Mesenchymal stem cell (in vitro differentiated cells and primary cell): Measurements from ENCODE around the gene IL12A.

Experiments used
- DNase-seq: peaks from one replicate; pipeline ENCODE4 v3.0.0-alpha.2; 2013
- H2AFZ ChIP-seq: one replicate; pipeline ENCODE4 v1.6.1; 2013; ENCODE audit warnings: low read depth, mild to moderate bottlenecking, control low read depth, inconsistent platforms, low read length, moderate library complexity
- H2AK5ac ChIP-seq: 2 replicates; pipeline ENCODE4 v1.6.1; 2013; ENCODE audit warnings: low read length, moderate library complexity, mild to moderate bottlenecking, inconsistent platforms; ENCODE audit not compliant: severe bottlenecking
- H2BK120ac ChIP-seq: one replicate; pipeline ENCODE4 v1.6.1; 2013; ENCODE audit warnings: low read depth, mild to moderate bottlenecking, inconsistent platforms, low read length, moderate library complexity
- H2BK12ac ChIP-seq, 2 experiments: one replicate each; pipeline ENCODE4 v1.6.1; 2013; ENCODE audit warnings: inconsistent platforms in 2 of 2, low read length in 2 of 2, mild to moderate bottlenecking in 2 of 2, moderate library complexity in 2 of 2, control low read depth in 1 of 2
- H2BK15ac ChIP-seq: one replicate; pipeline ENCODE4 v1.6.1; 2013; ENCODE audit warnings: mild to moderate bottlenecking, low read depth, inconsistent platforms; ENCODE audit not compliant: poor library complexity, severe bottlenecking
- H2BK5ac ChIP-seq: 2 replicates; pipeline ENCODE4 v1.6.1; 2013; ENCODE audit warnings: low read depth, mild to moderate bottlenecking, low read length, control low read depth, inconsistent platforms; ENCODE audit not compliant: poor library complexity, severe bottlenecking
- H3K14ac ChIP-seq, 2 experiments: one replicate each; pipeline ENCODE4 v1.6.1; 2013; ENCODE audit warnings: inconsistent platforms in 2 of 2, low read length in 2 of 2, control low read depth in 1 of 2, mild to moderate bottlenecking in 1 of 2, moderate library complexity in 1 of 2
- H3K18ac ChIP-seq, 2 experiments: one replicate each; pipeline ENCODE4 v1.6.1; 2013; ENCODE audit warnings: inconsistent platforms in 2 of 2, low read length in 2 of 2, control low read depth in 1 of 2, low read depth in 1 of 2, mild to moderate bottlenecking in 1 of 2
- H3K23ac ChIP-seq, 2 experiments: one replicate each; pipeline ENCODE4 v1.6.1; 2013; ENCODE audit warnings: inconsistent platforms in 2 of 2, low read length in 2 of 2, mild to moderate bottlenecking in 2 of 2, moderate library complexity in 2 of 2, control low read depth in 1 of 2
- H3K27ac ChIP-seq: 2 replicates; pipeline ENCODE4 v1.5.1; 2013; ENCODE audit warnings: mild to moderate bottlenecking, moderate library complexity, low read length, control low read depth, inconsistent platforms; ENCODE audit not compliant: poor library complexity, severe bottlenecking
- H3K27me3 ChIP-seq, 2 experiments: 2 replicates each; pipeline versions ENCODE4 v1.6.1 to v1.7.0; 2013; ENCODE audit warnings: low read length in 2 of 2, mild to moderate bottlenecking in 2 of 2, moderate library complexity in 2 of 2, control low read depth in 1 of 2, inconsistent platforms in 1 of 2; ENCODE audit not compliant: control insufficient read depth in 1 of 2, insufficient read depth in 1 of 2
- H3K36me3 ChIP-seq, 2 experiments: 2 replicates each; pipeline versions ENCODE4 v1.6.1 to v1.7.0; 2013; ENCODE audit warnings: low read length in 2 of 2, control low read depth in 1 of 2, inconsistent platforms in 1 of 2, low read depth in 1 of 2, mild to moderate bottlenecking in 1 of 2; ENCODE audit not compliant: insufficient read depth in 2 of 2, control insufficient read depth in 1 of 2
- H3K4ac ChIP-seq, 2 experiments: one replicate each; pipeline ENCODE4 v1.6.1; 2013; ENCODE audit warnings: inconsistent platforms in 2 of 2, low read length in 2 of 2, mild to moderate bottlenecking in 2 of 2, moderate library complexity in 2 of 2, control low read depth in 1 of 2, low read depth in 1 of 2
- H3K4me1 ChIP-seq: 2 replicates; pipeline ENCODE4 v1.6.1; 2013; ENCODE audit warnings: low read depth, low read length, control low read depth; ENCODE audit not compliant: control insufficient read depth, insufficient read depth
- H3K4me2 ChIP-seq: 2 replicates; pipeline ENCODE4 v1.6.1; 2013; ENCODE audit warnings: low read length, mild to moderate bottlenecking, inconsistent platforms; ENCODE audit not compliant: poor library complexity, severe bottlenecking
- H3K4me3 ChIP-seq, 2 experiments: 2 replicates each; pipeline versions ENCODE4 v1.5.1 to v1.7.0; 2013; ENCODE audit warnings: low read length in 2 of 2, mild to moderate bottlenecking in 2 of 2, control low read depth in 1 of 2, low read depth in 1 of 2; ENCODE audit not compliant: insufficient read depth in 1 of 2
- H3K79me1 ChIP-seq: replicated peaks from 2 replicates; pipeline ENCODE4 v1.6.1; 2013; ENCODE audit warnings: mild to moderate bottlenecking, control low read depth, low read length, inconsistent platforms; ENCODE audit not compliant: poor library complexity, severe bottlenecking
- H3K9ac ChIP-seq: 2 replicates; pipeline ENCODE4 v1.7.0; 2013; ENCODE audit warnings: mild to moderate bottlenecking, low read length, moderate library complexity
- H3K9me3 ChIP-seq: 2 replicates; pipeline ENCODE4 v1.7.0; 2013; ENCODE audit warnings: mild to moderate bottlenecking, low read length; ENCODE audit not compliant: control insufficient read depth
- H4K8ac ChIP-seq: one replicate; pipeline ENCODE4 v1.6.1; 2013; ENCODE audit warnings: inconsistent platforms, mild to moderate bottlenecking, low read length, moderate library complexity
- H4K91ac ChIP-seq: one replicate; pipeline ENCODE4 v1.6.1; 2013; ENCODE audit warnings: mild to moderate bottlenecking, low read length, inconsistent platforms
- WGBS: methylation state at CpG from one replicate; pipeline ENCODE4 v1.1.7; 2013; ENCODE audit warnings: mixed read lengths; 5-methylcytosine and 5-hydroxymethylcytosine counted together

IL12A gene

GRCh38 chr3:160044121-160044520 is 55.5 kb downstream of the IL12A start:
- Histone ChIP-seq H3K4me2 (no peak overlapping the region), H2AK5ac (no peak overlapping the region), H4K8ac (no peak overlapping the region), H2BK120ac (no peak overlapping the region), H2BK12ac (no peak overlapping the region), H3K27me3 (peaks cover 3 to 24% of the 10 kb centered on the region in 2 experiments), H4K91ac (no peak overlapping the region), H3K18ac (no peak overlapping the region), H3K36me3 (no peaks in the 10 kb centered on the region), H3K4ac (no peak overlapping the region), H3K14ac (no peak overlapping the region), H2AFZ (no peak overlapping the region), H3K9ac (no peak overlapping the region), H3K4me3 (no peak overlapping the region), H3K79me1 (no peaks in the 10 kb centered on the region), H2BK15ac (no peak overlapping the region), H3K4me1 (peaks cover under 1% of the 10 kb centered on the region), H3K27ac (no peak overlapping the region), H3K9me3 (peaks cover 15% of the 10 kb centered on the region), H2BK5ac (no peak overlapping the region), H3K23ac (no peak overlapping the region)
- WGBS: 37% methylated on average over 1 of the region's 1 CpG
- DNase-seq: no peak
